NCI-H69 (cell line): Measurements from ENCODE around the gene ABCG2.

Experiments used
- DNase-seq: peaks from one replicate; lab custom pipeline; 2025; lab: John Stamatoyannopoulos, UW

ABCG2 gene

GRCh38 chr4:88063634-88064296 lies 94.7 kb downstream of the ABCG2 start:
- no peak for DNase-seq

DNA sequence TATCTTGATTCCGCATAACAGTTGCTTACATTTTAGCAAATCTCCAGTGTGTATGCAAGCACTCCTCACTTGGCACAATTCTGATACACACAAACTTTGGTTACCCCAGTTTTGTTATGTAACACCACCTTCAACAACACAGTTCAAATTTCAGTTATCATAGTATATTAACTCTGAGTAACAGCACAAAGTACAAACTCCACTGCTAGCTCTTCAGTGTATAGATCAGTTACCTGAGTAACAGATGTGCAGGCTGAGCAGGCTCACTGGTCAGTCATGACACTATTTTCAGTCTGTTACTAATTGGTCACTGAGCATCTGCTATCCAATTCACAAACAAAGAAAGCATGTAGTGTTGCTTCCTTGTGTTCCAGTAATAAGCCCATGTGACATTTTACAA lies 95.6 kb downstream of the ABCG2 start:
- no peak for DNase-seq

GRCh38 chr4:88062311-88062710 lies 96.1 kb downstream of the ABCG2 start:
- DNase-seq, result no peak

- no peak for DNase-seq
Measured at GRCh38 chr4:88060431-88060830, 98.0 kb downstream of the ABCG2 start.

DNA sequence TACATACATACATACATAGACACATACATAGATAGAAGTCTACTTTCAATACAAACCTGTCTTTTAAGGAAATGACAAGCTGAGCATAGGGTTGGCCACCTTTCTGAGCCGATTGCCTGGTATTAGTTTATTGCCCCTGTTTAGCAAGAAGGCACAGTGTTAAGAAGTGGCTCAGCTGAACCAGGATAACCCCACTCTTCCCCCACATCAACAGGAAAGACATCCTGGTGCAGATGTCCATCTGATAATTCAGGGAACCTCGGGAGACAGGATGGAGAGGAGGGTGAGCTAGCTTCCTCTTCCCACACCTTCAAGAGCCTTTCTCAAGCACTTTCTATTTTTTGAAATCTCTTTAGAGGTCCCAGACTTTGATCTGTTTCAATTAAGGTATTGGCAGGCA lies 98.7 kb downstream of the ABCG2 start:
- no peak for DNase-seq

- DNase-seq, result no peak
Measured at GRCh38 chr4:88058295-88058694, 100.1 kb downstream of the ABCG2 start.

- DNase-seq, result peak; percentile 21
Measured at GRCh38 chr4:88054901-88055300, 103.5 kb downstream of the ABCG2 start.

GRCh38 chr4:88054229-88054628 lies 104.2 kb downstream of the ABCG2 start:
- no peak for DNase-seq

- no peak for DNase-seq
Measured at GRCh38 chr4:88045021-88045420, 113.4 kb downstream of the ABCG2 start.

DNA sequence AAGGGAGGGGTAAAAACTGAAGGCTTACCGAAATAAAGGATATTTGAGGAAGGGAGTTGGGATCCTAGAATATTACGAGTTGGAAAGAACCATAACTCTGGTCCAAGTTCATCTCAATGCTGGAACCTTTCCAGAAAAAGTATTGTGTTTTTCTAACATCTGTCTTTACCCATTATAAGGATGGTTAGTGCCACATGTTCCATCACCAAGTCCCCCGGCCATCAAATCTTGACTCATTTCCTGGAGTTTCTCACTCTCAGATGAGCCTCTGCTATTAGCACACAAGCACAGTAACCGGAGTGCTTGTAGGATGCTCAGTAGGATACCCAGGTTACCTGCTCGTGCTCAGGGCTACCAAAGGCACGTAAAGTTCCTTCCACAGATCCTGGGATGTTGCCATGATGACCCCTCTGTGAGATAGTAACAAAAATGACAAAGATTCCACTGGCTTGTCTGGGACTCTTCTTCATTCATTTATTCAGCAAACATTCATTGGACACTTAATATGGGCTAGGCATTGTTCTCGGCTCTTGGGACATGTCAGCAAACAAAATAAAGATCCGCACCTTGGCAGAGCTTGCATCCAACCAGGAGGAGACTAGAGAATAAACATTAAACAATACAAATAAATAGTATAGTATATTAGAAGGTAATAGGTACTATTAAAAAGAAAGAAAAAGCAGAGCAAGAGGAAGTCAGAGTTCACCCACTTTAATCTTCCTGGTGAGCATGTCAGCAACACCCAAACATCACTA lies 114.7 kb downstream of the ABCG2 start:
- DNase-seq, result no peak

DNA sequence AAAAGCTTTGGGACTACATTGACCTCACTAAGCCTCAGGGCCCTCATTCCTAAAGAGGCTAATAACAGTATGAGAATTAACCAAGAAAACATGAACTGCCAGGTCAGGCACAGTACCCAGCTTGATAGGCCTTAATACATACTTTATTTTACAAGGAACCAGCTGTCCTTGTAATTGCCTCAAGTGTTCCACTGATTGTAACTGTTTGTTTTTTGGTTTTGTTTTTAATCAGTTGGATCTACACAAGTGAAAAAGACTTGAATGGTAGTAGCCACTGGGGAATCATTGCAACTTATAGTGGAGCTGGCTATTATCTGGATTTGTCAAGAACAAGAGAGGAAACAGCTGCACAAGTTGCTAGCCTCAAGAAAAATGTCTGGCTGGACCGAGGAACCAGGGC lies 115.4 kb downstream of the ABCG2 start:
- DNase-seq, result no peak

DNA sequence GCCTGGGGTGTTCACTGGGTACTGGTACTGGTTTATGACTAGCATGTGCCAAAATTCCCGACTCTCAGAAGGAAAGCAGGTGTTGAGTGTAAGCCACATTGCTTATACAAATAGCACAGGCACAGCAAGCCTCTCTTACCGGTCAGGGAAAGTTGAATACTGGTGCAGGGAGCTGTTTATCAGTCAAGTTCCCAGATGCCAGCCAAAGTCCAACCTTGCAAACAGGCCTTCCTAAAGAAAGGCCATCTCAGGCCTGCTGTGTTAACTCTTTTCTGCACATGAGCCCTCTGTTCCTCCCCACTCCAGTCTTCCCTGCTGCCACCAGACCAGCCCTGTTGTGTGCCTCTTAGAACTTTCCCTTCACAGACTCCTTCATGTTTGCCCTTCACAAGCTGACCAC lies 116.8 kb downstream of the ABCG2 start:
- DNase-seq, result no peak

DNA sequence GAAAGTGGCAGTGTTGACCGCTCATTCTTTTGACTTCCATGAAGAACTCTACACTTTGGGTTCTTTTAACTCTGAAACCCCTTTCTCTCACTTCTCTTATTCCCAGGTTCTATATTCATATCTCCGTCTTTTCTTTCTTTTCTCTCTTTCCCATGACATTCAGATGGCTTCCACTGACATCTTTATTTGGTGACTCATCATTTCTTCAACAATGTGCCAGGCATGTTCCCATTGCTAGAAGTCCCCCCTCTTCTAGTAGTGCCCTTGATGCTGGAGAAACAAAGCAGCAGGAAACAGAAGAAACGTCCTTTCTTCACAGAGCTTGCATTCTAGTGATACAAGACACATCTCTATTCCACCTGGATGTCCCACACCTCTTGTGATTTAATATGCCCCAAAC lies 117.7 kb downstream of the ABCG2 start:
- DNase-seq, result no peak
